Measurements from ENCODE around the gene LAMC2. TPM values are rescaled to one million over a fixed set of nuclear protein-coding genes. Genes with fewer than 3 reads are reported as not detected.

The LAMC2 gene
- total and polyA plus RNA-seq, 9 of the 15 experiments (the other 6 are each of a cell fraction or from before 2014, with no cell fraction given) = 0.02 to 0.03 TPM; not detected in 7

- FAIRE-seq = no peak
- intact Hi-C loops (cut with micrococcal nuclease) = loop anchor here (5.0 to 10.0 kb wide), 2 partner anchors 252 to 629 kb away; no protein-coding TSS in a partner anchor
- CTCF ChIA-PET (ENCODE audit: low intra/inter-chr PET ratio) = no interaction called here
Observed at GRCh38 chr1:183285746-183286145, 99.7 kb downstream of the LAMC2 start.

More at GRCh38 chr1:183285746-183286145, 99.7 kb downstream of the LAMC2 start:
- Histone ChIP-seq H3K4me2 (ENCODE audit: insufficient read depth, low read length) (no peak overlapping the region), H4K20me1 (replicated peaks; ENCODE audit: control insufficient read depth, insufficient read depth, low read length) (0 out of 2 replicates have a peak, but pooled peaks cover 10% of the 10 kb centered on the region), H3K27ac (ENCODE audit: extremely low read depth, low read depth, low read length) (no peak overlapping the region), H2AFZ (ENCODE audit: low read depth, low read length) (no peak overlapping the region), H3K27me3 (ENCODE audit: control insufficient read depth in 2 of 2, insufficient read depth in 2 of 2, low read length in 2 of 2) (peaks cover 15 to 46% of the 10 kb centered on the region in 2 experiments; a peak in 4 of 5 replicates), H3K79me2 (ENCODE audit: control insufficient read depth, insufficient read depth, low read length) (no peaks in the 10 kb centered on the region), H3K36me3 (ENCODE audit: control insufficient read depth, insufficient read depth, low read length) (no peaks in the 10 kb centered on the region), H3K9me1 (ENCODE audit: control insufficient read depth, insufficient read depth, low read length) (no peaks in the 10 kb centered on the region), H3K4me3 (no peak overlapping the region), H3K9ac (ENCODE audit: insufficient read depth in 1 of 2, low read depth in 2 of 2, low read length in 2 of 2) (no peak overlapping the region), H3K9me3 (replicated peaks; ENCODE audit: control insufficient read depth, insufficient read depth, low read depth, low read length) (no peaks in the 10 kb centered on the region), H3K4me1 (replicated peaks in 1 of 2; ENCODE audit: control insufficient read depth in 2 of 2, insufficient read depth in 2 of 2, low read length in 2 of 2) (no peaks in the 10 kb centered on the region)
- DNase-seq (ENCODE audit: extremely low read depth in 1 of 4, low spot score in 3 of 4) (no peak), ATAC-seq (no peak)
- POLR2A ChIA-PET = interaction anchor here (0.7 kb wide), 1 partner anchor 678 kb away, joined by 3 read pairs; no protein-coding TSS in a partner anchor
- in situ Hi-C loops (cut with MboI) = no loop called here
- TF ChIP-seq HMGN3 (IDR thresholded peaks at IDR 0.05; ENCODE audit: borderline replicate concordance, extremely low read depth, insufficient read length, low read depth, low read length) (no peak), ZNF766 (CRISPR knock-in tag; conservative IDR thresholded peaks at IDR 0.05) (no peak), RFX7 (CRISPR knock-in tag; IDR thresholded peaks at IDR 0.05) (no peak), ID3 (CRISPR knock-in tag; IDR thresholded peaks at IDR 0.05) (no peak), ID3 (tag; IDR thresholded peaks at IDR 0.05) (no peak), ZNF655 (CRISPR knock-in tag; IDR thresholded peaks at IDR 0.05) (no peak), ZNF511 (CRISPR knock-in tag; IDR thresholded peaks at IDR 0.05) (no peak), EZH2 (IDR thresholded peaks at IDR 0.05; ENCODE audit: borderline replicate concordance, low read depth, low read length) (no peak), EGR1 (conservative IDR thresholded peaks at IDR 0.05) (no peak), MCM7 (IDR thresholded peaks at IDR 0.05) (no peak), GATAD2B (IDR thresholded peaks at IDR 0.05; ENCODE audit: borderline replicate concordance) (no peak), HDAC3 (IDR thresholded peaks at IDR 0.05; ENCODE audit: borderline replicate concordance, partially characterized antibody) (no peak), SIRT6 (IDR thresholded peaks at IDR 0.05; ENCODE audit: low read depth, low read length) (no peak), POLR2AphosphoS5 (IDR thresholded peaks at IDR 0.05; ENCODE audit: control insufficient read depth, insufficient read depth, low read depth, low read length) (no peak), BHLHE40 (IDR thresholded peaks at IDR 0.05; ENCODE audit: low read length) (no peak), TSHZ1 (CRISPR knock-in tag; IDR thresholded peaks at IDR 0.05) (no peak)
- no TSS peak for BruUV-seq (replicated peaks)
- 2% methylated on average over 4 of the region's 4 CpGs for WGBS (ENCODE audit: insufficient coverage, low coverage, missing lambda C conversion rate)
